ENCODE measurements around the gene RNF182. TPM values are rescaled to one million over a fixed set of nuclear protein-coding genes. Genes with fewer than 3 reads are reported as not detected.

Gene RNF182
- total RNA-seq, 2 experiments from 2014 or later, result not detected

DNA sequence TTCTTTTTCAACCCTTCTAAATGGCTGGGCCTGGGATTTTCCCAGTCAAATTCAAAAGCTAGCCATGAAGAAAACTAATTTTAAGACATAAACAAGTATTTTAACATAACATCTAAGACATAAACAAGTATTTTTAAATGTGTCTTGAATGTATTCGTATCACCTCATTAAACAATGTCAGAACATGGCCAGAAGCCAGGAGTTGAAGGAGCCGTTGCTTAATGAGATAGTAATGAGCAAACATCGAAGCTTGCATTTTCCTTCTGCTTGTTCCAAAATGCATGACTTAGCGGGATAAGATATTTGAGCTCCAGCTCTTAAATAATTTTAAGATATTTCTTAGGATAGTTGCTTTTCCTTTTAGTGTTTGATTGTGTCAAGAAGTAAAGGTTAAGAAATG is 4.2 kb upstream of the RNF182 start:
- POLR2A ChIA-PET, result interaction anchor here (1.3 kb wide), 1 partner anchor 200 kb away, joined by 3 read pairs; no protein-coding TSS in a partner anchor

DNA sequence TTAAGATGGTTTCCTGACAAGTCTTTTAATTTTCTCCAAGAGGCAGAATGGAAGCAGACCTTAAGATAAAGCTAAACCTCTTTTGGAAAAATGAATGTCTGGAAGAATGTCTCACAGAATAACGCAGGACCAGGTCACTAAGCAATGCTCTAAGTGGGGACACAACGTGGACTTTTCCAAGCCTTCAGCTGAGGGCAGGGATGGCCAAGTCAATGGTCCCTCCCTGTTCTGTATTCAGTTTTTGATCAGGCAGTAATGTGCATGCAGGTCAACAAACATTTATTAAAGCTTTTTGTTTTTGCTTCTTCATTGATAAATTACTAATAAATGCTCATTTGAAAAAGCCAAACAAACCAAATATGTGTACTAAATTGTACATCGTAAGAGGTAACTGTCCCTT is 2.0 kb upstream of the RNF182 start:
- Mint-ChIP-seq H3K4me3 (no peak overlapping the region), H3K9me3 (no peaks in the 10 kb centered on the region), H3K4me1 (ENCODE audit: low read depth) (peaks cover 14% of the 10 kb centered on the region), H3K27me3 (peaks cover 50% of the 10 kb centered on the region), H3K27ac (no peak overlapping the region), H3K36me3 (ENCODE audit: low read depth) (no peaks in the 10 kb centered on the region)
- CTCF ChIA-PET, result interaction anchor here (0.8 to 3.8 kb wide), 7 partner anchors 12 to 144 kb away, joined by 3 to 25 read pairs (median 12); no protein-coding TSS in a partner anchor
- ATAC-seq (no peak), DNase-seq (no peak)
- POLR2A ChIA-PET, result interaction anchor here (2.0 kb wide), 1 partner anchor 144 kb away, joined by 5 read pairs; no protein-coding TSS in a partner anchor
- TF ChIP-seq, protein P1, sequence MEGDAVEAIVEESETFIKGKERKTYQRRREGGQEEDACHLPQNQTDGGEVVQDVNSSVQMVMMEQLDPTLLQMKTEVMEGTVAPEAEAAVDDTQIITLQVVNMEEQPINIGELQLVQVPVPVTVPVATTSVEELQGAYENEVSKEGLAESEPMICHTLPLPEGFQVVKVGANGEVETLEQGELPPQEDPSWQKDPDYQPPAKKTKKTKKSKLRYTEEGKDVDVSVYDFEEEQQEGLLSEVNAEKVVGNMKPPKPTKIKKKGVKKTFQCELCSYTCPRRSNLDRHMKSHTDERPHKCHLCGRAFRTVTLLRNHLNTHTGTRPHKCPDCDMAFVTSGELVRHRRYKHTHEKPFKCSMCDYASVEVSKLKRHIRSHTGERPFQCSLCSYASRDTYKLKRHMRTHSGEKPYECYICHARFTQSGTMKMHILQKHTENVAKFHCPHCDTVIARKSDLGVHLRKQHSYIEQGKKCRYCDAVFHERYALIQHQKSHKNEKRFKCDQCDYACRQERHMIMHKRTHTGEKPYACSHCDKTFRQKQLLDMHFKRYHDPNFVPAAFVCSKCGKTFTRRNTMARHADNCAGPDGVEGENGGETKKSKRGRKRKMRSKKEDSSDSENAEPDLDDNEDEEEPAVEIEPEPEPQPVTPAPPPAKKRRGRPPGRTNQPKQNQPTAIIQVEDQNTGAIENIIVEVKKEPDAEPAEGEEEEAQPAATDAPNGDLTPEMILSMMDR (IDR thresholded peaks at IDR 0.05), result no peak
- intact Hi-C loops (cut with micrococcal nuclease), result no loop called here

More for the DNA sequence above, 4.2 kb upstream of the RNF182 start:
- Mint-ChIP-seq H3K27me3 (peaks cover 36% of the 10 kb centered on the region), H3K27ac (no peak overlapping the region), H3K4me3 (no peak overlapping the region), H3K9me3 (no peaks in the 10 kb centered on the region), H3K4me1 (ENCODE audit: low read depth) (peaks cover 12% of the 10 kb centered on the region), H3K36me3 (ENCODE audit: low read depth) (no peaks in the 10 kb centered on the region)
- CTCF ChIA-PET, result interaction anchor here (1.5 to 1.9 kb wide), 3 partner anchors 12 to 146 kb away, joined by 4 to 8 read pairs (median 5); no protein-coding TSS in a partner anchor
- TF ChIP-seq, protein P1 (IDR thresholded peaks at IDR 0.05), result no peak
- DNase-seq (no peak), ATAC-seq (no peak)
- intact Hi-C loops (cut with micrococcal nuclease), result no loop called here

DNA sequence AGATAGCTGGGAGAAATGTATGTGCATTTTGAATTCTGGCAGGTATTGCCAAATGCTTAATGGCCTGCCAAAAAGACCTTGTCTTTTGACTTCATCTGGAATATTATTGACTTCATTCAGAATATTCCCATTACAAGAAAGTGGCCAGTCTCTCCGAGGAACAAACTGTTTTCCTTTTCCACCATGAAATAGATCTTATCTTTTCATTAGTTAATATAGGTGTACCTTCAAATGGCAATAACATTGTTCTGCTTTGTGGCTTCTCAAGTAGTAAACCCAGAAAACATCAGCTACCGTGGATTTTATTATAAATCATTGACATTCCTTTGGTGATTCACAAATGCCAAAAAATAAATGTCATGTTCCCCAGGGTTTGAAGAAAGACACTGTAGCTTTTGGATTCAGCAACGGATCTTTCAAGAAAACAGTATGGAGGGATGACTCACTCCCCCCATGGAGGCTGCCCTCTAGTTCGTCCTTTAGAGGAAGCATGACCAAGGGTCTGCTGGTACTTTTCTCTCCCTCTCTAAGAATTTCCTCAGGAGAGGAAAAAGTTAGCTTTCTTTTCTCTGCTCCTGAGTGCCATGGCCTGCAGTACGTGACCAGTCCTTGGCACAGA is 1.1 kb upstream of the RNF182 start:
- Mint-ChIP-seq H3K4me1 (ENCODE audit: low read depth) (peaks cover 14% of the 10 kb centered on the region), H3K9me3 (no peaks in the 10 kb centered on the region), H3K27me3 (peaks cover 50% of the 10 kb centered on the region), H3K4me3 (peak overlapping the region; percentile 66), H3K27ac (no peak overlapping the region), H3K36me3 (ENCODE audit: low read depth) (no peaks in the 10 kb centered on the region)
- TF ChIP-seq, protein P1 (IDR thresholded peaks at IDR 0.05), result no peak
- ATAC-seq (no peak), DNase-seq (no peak)
- ChIA-PET POLR2A (interaction anchor here (2.0 kb wide), 1 partner anchor 143 kb away, joined by 5 read pairs; no protein-coding TSS in a partner anchor), CTCF (interaction anchor here (0.9 to 3.8 kb wide), 8 partner anchors 13 to 145 kb away, joined by 3 to 25 read pairs (median 9); no protein-coding TSS in a partner anchor)
- intact Hi-C loops (cut with micrococcal nuclease), result no loop called here

DNA sequence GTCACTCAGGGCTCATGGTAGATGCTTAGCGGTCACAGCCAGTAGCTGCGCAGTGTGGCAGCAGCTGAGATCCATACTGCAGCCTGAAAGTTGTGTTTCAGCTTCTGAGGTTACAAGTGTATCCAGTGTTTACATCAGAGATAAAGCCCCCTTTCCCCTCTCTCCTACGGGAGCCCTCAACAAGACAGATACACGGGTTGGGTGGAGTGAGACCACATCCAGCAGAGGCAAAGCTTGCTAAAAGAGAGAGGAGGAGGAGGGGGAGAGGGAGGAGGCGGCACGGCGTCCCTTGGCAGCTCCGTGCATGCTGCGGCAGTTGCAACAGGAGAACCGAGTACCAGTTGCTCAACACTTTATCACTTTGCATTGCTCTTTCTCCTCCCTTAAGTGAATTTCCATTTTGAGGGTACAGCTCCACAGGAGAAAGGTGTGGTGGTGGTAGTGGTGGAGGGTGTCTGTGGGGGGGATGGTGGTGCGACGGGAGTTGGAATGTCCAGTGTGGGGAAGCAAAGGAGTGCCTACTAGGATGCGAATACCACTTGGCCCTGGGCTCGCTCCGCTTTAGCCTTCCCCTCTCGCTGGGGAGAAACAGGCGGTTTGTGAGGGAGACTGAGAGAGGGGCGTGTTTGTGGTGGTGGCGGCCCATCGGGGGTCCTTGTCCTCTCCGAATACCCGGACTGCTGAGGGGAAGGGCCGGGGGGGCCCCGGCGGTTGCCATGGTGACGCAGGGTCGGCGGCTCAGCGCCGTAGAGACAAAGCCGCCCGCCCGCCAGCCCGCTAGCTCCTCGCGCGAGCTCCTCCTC is 405 bp upstream of the RNF182 start:
- H3K9me3 Mint-ChIP-seq, result no peaks in the 10 kb centered on the region
- H3K4me1 Mint-ChIP-seq (ENCODE audit: low read depth), result peaks cover 14% of the 10 kb centered on the region
- H3K27me3 Mint-ChIP-seq, result peaks cover 53% of the 10 kb centered on the region
- intact Hi-C loops (cut with micrococcal nuclease), result no loop called here
- H3K36me3 Mint-ChIP-seq (ENCODE audit: low read depth), result no peaks in the 10 kb centered on the region
- peak; percentile 29 for ATAC-seq
- no peak overlapping the region for H3K27ac Mint-ChIP-seq
- ChIA-PET POLR2A (interaction anchor here (2.0 kb wide), 1 partner anchor 142 kb away, joined by 5 read pairs; no protein-coding TSS in a partner anchor), CTCF (interaction anchor here (0.9 to 3.8 kb wide), 7 partner anchors 13 to 144 kb away, joined by 3 to 25 read pairs (median 6); no protein-coding TSS in a partner anchor)
- peak overlapping the region; percentile 66 for H3K4me3 Mint-ChIP-seq
- TF ChIP-seq, protein P1 (IDR thresholded peaks at IDR 0.05), result no peak
- peak; percentile 57 for DNase-seq
